ENCODE measurements around the gene TRIM40. TPM values are rescaled to one million over a fixed set of nuclear protein-coding genes. Genes with fewer than 3 reads are reported as not detected.

Gene TRIM40
- total RNA-seq, 1 experiment from 2014 or later = not detected

DNA sequence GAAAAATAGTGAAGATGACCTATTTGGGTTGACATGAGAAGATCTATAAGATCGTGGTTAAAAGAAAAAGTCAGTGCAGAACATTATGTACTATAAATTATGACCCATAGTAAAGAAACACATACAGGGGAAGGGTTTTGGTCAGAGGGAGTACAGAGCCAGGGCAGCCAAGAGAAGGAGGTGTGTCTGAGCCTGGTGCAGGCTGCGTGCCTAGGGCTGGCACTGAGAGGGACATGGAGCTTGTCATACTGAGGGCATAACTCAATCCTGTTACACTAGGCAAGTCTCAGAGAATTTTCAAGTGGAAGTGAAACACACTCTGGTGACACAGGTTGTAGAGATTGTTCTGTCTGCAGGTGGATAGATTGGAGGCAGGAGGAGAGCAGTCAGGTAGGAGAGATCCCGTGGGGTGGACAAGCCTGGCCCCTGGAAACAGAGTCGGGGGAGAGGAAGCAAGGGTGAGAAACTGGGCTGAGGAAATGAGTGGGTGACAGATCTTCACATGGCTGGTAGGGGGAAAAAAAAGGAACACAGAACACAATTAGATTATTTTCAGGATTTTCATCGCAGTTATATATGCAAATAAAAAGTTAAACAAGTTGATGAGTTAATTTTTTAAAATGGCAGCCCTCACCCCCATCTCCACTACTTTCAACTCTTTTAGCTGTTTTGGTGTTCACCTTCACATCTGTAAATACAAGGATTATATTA lies 41.8 kb upstream of the TRIM40 start:
- Histone ChIP-seq H3K79me2 (ENCODE audit: insufficient read depth, low read length) (no peaks in the 10 kb centered on the region), H3K9me2 (ENCODE audit: insufficient read depth) (no peaks in the 10 kb centered on the region), H3K9ac (ENCODE audit: low read length) (no peak overlapping the region), H3K27me3 (ENCODE audit: insufficient read depth, low read length) (no peaks in the 10 kb centered on the region), H3K36me3 (ENCODE audit: control insufficient read depth in 1 of 2, insufficient read depth in 2 of 2, low read length in 2 of 2) (no peaks in the 10 kb centered on the region), H2AFZ (ENCODE audit: low read depth, low read length, poor library complexity, severe bottlenecking) (no peak overlapping the region), H3K4me2 (ENCODE audit: low read length) (no peak overlapping the region), H3K4me1 (ENCODE audit: control insufficient read depth in 1 of 2, insufficient read depth in 2 of 2, low read length in 2 of 2) (peaks cover 24 to 57% of the 10 kb centered on the region in 2 experiments), H3K27ac (ENCODE audit: low read depth, low read length) (no peak overlapping the region), H3K9me3 (ENCODE audit: control insufficient read depth in 1 of 2, insufficient read depth in 1 of 2, low read depth in 1 of 2, low read length in 2 of 2) (no peaks in the 10 kb centered on the region), H3K4me3 (replicated peaks in 1 of 2; ENCODE audit: low read depth in 1 of 2, low read length in 2 of 2) (no peak overlapping the region), H4K20me1 (ENCODE audit: insufficient read depth) (no peaks in the 10 kb centered on the region)
- ATAC-seq (no peak), DNase-seq (ENCODE audit: low read depth, low spot score) (no peak)
- CTCF ChIA-PET = interaction anchor here (1.1 to 1.2 kb wide), 2 partner anchors 9 to 246 kb away, joined by 3 to 4 read pairs; no protein-coding TSS in a partner anchor
- TF ChIP-seq YY1 (IDR thresholded peaks at IDR 0.05; ENCODE audit: extremely low read depth, insufficient replicate concordance, low read depth, low read length) (no peak), CEBPB (IDR thresholded peaks at IDR 0.05; ENCODE audit: low read depth) (no peak), SP1 (IDR thresholded peaks at IDR 0.05; ENCODE audit: low read depth) (no peak), FOSL1 (IDR thresholded peaks at IDR 0.05; ENCODE audit: low read depth) (no peak)
- intact Hi-C loops (cut with micrococcal nuclease) = no loop called here
- RAD21 ChIA-PET (ENCODE audit: low non-redundant PET in 1 of 2, low total read pairs in 2 of 2, uncharacterized antibody in 2 of 2, unreplicated experiment in 2 of 2) = no interaction called here
- POLR2A ChIA-PET = interaction anchor here (1.1 kb wide), 1 partner anchor 27 kb away, joined by 4 read pairs; the partner anchor contains the start of gene PPP1R11
- no TSS peak for BruUV-seq (replicated peaks)

DNA sequence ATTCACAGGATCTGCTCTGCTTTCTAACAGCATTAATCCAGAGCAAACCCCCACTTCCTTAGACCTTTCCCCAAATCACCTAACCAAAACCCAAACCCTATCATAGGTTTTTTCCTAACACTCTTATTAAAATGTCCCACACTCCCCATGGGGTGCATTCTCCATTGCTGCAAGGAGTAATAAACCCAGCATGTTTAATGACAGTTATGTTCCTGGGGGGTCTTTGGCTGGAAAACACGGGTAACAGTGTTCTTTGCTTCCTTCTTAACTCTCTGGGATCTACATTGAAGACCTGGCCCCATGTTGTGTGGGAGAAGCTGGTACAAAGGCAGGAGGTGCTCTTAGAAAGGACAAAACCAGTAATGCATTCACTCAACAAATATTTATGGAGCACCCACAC lies 39.1 kb upstream of the TRIM40 start:
- CTCF ChIA-PET = no interaction called here
- H3K9ac ChIP-seq (ENCODE audit: low read length) = no peak overlapping the region
- ATAC-seq = no peak
- H3K4me1 ChIP-seq (ENCODE audit: control insufficient read depth in 1 of 2, insufficient read depth in 2 of 2, low read length in 2 of 2) = peaks cover 28 to 68% of the 10 kb centered on the region in 2 experiments
- no TSS peak for BruUV-seq (replicated peaks)
- H3K79me2 ChIP-seq (ENCODE audit: insufficient read depth, low read length) = no peaks in the 10 kb centered on the region
- no peaks in the 10 kb centered on the region for H3K36me3 ChIP-seq (ENCODE audit: control insufficient read depth in 1 of 2, insufficient read depth in 2 of 2, low read length in 2 of 2)
- H2AFZ ChIP-seq (ENCODE audit: low read depth, low read length, poor library complexity, severe bottlenecking) = no peak overlapping the region
- no peaks in the 10 kb centered on the region for H4K20me1 ChIP-seq (ENCODE audit: insufficient read depth)
- intact Hi-C loops (cut with micrococcal nuclease) = no loop called here
- TF ChIP-seq RAD21 (IDR thresholded peaks at IDR 0.05; ENCODE audit: low read depth) = no peak
- RAD21 ChIA-PET (ENCODE audit: low non-redundant PET in 1 of 2, low total read pairs in 2 of 2, uncharacterized antibody in 2 of 2, unreplicated experiment in 2 of 2) = no interaction called here
- POLR2A ChIA-PET = no interaction called here
- no peaks in the 10 kb centered on the region for H3K9me3 ChIP-seq (ENCODE audit: control insufficient read depth in 1 of 2, insufficient read depth in 1 of 2, low read depth in 1 of 2, low read length in 2 of 2)
- DNase-seq (ENCODE audit: low read depth, low spot score) = no peak
- H3K27me3 ChIP-seq (ENCODE audit: insufficient read depth, low read length) = no peaks in the 10 kb centered on the region
- no peak overlapping the region for H3K27ac ChIP-seq (ENCODE audit: low read depth, low read length)
- H3K9me2 ChIP-seq (ENCODE audit: insufficient read depth) = no peaks in the 10 kb centered on the region
- no peak overlapping the region for H3K4me3 ChIP-seq (replicated peaks in 1 of 2; ENCODE audit: low read depth in 1 of 2, low read length in 2 of 2)
- H3K4me2 ChIP-seq (ENCODE audit: low read length) = no peak overlapping the region

Data from HCT116 (cell line).